ENCODE data around the gene TMPRSS3.

The TMPRSS3 gene

GRCh38 chr21:42340187-42341050 is 55.4 kb downstream of the TMPRSS3 start:
- no peak for TF ChIP-seq CTCF (IDR thresholded peaks at IDR 0.05)
- Histone ChIP-seq H3K27me3 (ENCODE audit: control insufficient read depth, insufficient read depth, low read length) (no peaks in the 10 kb centered on the region), H3K4me1 (no peaks in the 10 kb centered on the region), H3K79me2 (no peaks in the 10 kb centered on the region), H2AFZ (no peak overlapping the region), H3K4me3 (ENCODE audit: low read depth, low read length) (no peak overlapping the region), H3K36me3 (ENCODE audit: control insufficient read depth, insufficient read depth, low read length) (no peaks in the 10 kb centered on the region), H3K27ac (no peak overlapping the region), H3K9me3 (ENCODE audit: control insufficient read depth, low read length) (no peaks in the 10 kb centered on the region), H3K9ac (no peak overlapping the region), H3K4me2 (ENCODE audit: low read length) (no peak overlapping the region)

DNA sequence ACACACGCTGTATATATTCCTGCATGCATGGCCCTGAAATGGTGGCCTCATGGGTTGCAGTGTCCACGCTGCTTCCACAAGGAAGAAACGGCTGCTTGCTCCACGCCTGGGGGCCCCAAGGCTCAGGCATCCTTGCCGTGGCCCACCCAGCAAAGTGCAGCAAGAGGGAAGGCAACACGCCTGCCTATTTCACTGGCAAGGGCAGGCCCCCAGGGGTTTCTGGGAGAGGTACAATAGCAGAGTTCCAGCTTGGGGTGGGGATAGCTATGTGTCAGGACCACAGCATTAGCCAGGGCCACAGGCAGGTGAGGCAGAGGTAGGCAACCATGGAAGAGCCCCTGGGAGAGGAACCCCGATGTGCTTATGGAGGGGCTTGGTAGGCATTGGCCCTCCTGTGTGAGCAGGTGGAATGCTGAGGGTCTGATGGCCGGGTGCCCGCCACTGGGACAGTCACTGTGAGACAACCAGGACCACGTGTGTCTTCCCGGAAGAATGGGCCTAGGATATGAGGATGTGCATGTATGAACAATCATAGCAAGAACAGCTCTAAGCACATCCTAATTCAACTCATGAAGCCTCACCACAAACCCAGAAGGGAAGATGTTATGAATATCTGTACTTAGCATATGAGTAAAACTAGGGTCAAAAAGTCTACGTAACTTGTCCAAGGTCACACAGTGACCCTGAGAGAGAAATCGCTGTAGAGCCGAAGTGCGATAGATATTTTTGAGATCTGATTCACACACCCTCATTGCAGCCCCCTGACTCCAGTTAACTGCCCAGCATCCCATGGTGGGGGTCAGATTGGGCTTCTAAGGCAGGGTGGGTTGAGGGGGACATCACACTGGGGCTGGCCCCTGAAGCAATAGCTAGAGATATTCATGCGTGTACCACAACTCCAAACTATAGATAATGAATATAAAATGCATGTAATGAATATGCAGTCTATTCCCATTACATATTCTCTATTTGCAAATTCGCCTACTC is 56.8 kb downstream of the TMPRSS3 start:
- Histone ChIP-seq H3K9me3 (ENCODE audit: control insufficient read depth, low read length) (no peaks in the 10 kb centered on the region), H3K9ac (no peak overlapping the region), H3K27me3 (ENCODE audit: control insufficient read depth, insufficient read depth, low read length) (no peaks in the 10 kb centered on the region), H3K36me3 (ENCODE audit: control insufficient read depth, insufficient read depth, low read length) (no peaks in the 10 kb centered on the region), H3K27ac (no peak overlapping the region), H2AFZ (no peak overlapping the region), H3K79me2 (no peaks in the 10 kb centered on the region), H3K4me1 (no peaks in the 10 kb centered on the region), H3K4me2 (ENCODE audit: low read length) (no peak overlapping the region), H3K4me3 (ENCODE audit: low read depth, low read length) (no peak overlapping the region)
- TF ChIP-seq CTCF (IDR thresholded peaks at IDR 0.05), result no peak

DNA sequence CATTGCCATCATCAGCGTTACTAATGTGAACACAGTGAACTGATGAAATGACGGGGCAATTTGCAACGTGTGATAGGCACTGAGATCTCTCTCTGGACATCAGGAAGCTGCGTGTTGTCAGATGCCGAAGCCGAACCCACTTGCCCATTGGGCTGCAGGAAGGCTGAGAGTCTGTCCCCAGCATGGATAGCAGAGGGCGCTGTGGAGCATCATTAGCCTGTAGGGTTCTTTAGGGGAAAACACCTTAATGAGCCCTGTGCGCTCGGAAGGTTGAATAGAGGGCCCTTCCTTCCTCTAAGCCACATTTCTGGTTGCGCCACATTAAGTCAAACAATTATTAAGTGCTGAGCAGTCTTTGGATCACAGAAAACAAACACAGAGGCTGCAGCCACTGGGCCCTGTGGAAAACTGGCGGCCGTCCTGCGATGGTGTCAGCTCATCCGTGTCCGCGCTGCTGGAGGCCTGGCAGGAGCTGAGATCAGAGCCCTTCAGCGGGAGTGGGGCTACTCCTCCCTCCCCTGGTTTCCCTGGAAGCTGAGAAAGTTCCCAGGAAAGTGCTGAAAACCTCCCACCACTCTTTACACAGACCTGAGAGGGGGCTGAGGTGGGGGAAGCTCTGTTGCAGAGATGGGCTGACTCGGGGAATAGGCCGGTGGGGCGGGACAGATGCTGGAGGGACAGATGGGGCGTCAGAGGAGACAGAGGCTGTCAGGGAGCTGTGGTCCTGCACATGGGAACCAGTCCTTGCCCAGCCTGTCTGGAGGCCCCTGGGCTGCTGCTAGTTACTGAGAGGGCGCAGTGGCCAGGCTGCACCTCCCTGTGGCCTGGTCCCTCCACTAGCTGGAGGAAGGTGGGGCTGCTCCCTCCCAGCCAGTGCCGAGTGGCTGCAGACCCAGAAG is 57.8 kb downstream of the TMPRSS3 start:
- H3K4me3 ChIP-seq (ENCODE audit: low read depth, low read length), result no peak overlapping the region
- peak; percentile 49 for TF ChIP-seq CTCF (IDR thresholded peaks at IDR 0.05)
- H3K9ac ChIP-seq, result no peak overlapping the region
- H2AFZ ChIP-seq, result peak overlapping the region; percentile 78
- no peaks in the 10 kb centered on the region for H3K9me3 ChIP-seq (ENCODE audit: control insufficient read depth, low read length)
- H3K36me3 ChIP-seq (ENCODE audit: control insufficient read depth, insufficient read depth, low read length), result no peaks in the 10 kb centered on the region
- H3K4me2 ChIP-seq (ENCODE audit: low read length), result peak overlapping the region; percentile 48
- no peaks in the 10 kb centered on the region for H3K79me2 ChIP-seq
- no peaks in the 10 kb centered on the region for H3K4me1 ChIP-seq
- no peaks in the 10 kb centered on the region for H3K27me3 ChIP-seq (ENCODE audit: control insufficient read depth, insufficient read depth, low read length)
- H3K27ac ChIP-seq, result no peak overlapping the region

DNA sequence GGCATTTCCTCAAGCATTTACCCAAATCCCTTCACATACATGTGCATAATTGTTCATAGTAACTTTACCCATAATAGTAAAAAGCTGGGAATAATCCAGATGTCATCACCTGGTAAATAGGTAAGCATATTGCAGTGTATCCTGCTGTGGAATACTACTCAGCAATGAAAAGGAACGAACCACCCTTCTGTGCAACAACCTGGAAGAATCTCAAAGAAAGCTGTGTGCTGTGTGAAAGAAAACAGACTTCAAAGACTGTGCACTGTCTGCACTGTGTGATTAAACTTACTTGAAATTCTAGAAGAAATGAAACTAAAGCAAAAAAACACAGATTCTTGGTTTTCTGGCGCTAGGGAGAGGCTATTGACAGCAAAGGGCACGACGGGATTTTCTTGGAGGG is 58.6 kb downstream of the TMPRSS3 start:
- H3K27me3 ChIP-seq (ENCODE audit: control insufficient read depth, insufficient read depth, low read length), result no peaks in the 10 kb centered on the region
- H3K36me3 ChIP-seq (ENCODE audit: control insufficient read depth, insufficient read depth, low read length), result no peaks in the 10 kb centered on the region
- H3K4me1 ChIP-seq, result no peaks in the 10 kb centered on the region
- H3K4me3 ChIP-seq (ENCODE audit: low read depth, low read length), result no peak overlapping the region
- no peak overlapping the region for H3K4me2 ChIP-seq (ENCODE audit: low read length)
- H2AFZ ChIP-seq, result no peak overlapping the region
- TF ChIP-seq CTCF (IDR thresholded peaks at IDR 0.05), result no peak
- H3K27ac ChIP-seq, result no peak overlapping the region
- H3K79me2 ChIP-seq, result no peaks in the 10 kb centered on the region
- no peaks in the 10 kb centered on the region for H3K9me3 ChIP-seq (ENCODE audit: control insufficient read depth, low read length)
- H3K9ac ChIP-seq, result no peak overlapping the region

All from parathyroid adenoma (tissue), 2 donors.